AG09309 (cell line): Measurements from ENCODE around the gene EEF1AKMT3.

Source experiments
- DNase-seq: peaks from one replicate; pipeline ENCODE4 v3.0.0-alpha.2; 2010; ENCODE audit warnings: low read depth
- H3K4me3 ChIP-seq: 2 replicates; pipeline ENCODE4 v1.5.1; 2011; ENCODE audit warnings: mild to moderate bottlenecking, low read depth, low read length, moderate library complexity; ENCODE audit not compliant: control insufficient read depth
- CTCF ChIP-seq: IDR thresholded peaks from 2 replicates; pipeline ENCODE4 v1.5.1; 2011; ENCODE audit warnings: mild to moderate bottlenecking, low read depth, low read length, inconsistent platforms; ENCODE audit not compliant: insufficient read depth, control insufficient read depth; ENCODE audit errors: missing control alignments

EEF1AKMT3 gene

GRCh38 chr12:57731411-57732080 lies 40.9 kb upstream of the EEF1AKMT3 start:
- DNase-seq = no peak
- no peak overlapping the region for H3K4me3 ChIP-seq
- TF ChIP-seq CTCF = no peak

- DNase-seq = no peak
- no peak overlapping the region for H3K4me3 ChIP-seq
- TF ChIP-seq CTCF = no peak
Observed at GRCh38 chr12:57732270-57732669, 40.1 kb upstream of the EEF1AKMT3 start.

GRCh38 chr12:57732726-57733593 lies 39.5 kb upstream of the EEF1AKMT3 start:
- no peak for TF ChIP-seq CTCF
- no peak for DNase-seq

GRCh38 chr12:57733928-57734327 lies 38.5 kb upstream of the EEF1AKMT3 start:
- DNase-seq = no peak
- no peak overlapping the region for H3K4me3 ChIP-seq
- TF ChIP-seq CTCF = no peak

More at GRCh38 chr12:57732726-57733593, 39.5 kb upstream of the EEF1AKMT3 start:
- no peak overlapping the region for H3K4me3 ChIP-seq

- no peak overlapping the region for H3K4me3 ChIP-seq
- no peak for DNase-seq
- TF ChIP-seq CTCF = no peak
Observed at GRCh38 chr12:57734591-57734990, 37.8 kb upstream of the EEF1AKMT3 start.

- H3K4me3 ChIP-seq = no peak overlapping the region
- no peak for TF ChIP-seq CTCF
- DNase-seq = no peak
Observed at GRCh38 chr12:57735198-57735855, 37.1 kb upstream of the EEF1AKMT3 start.
